Measurements from ENCODE around the gene LRRC25. TPM values are rescaled to one million over a fixed set of nuclear protein-coding genes. Genes with fewer than 3 reads are reported as not detected.

LRRC25 gene
- total and polyA plus RNA-seq, 10 of the 15 experiments (the other 5 are each of a cell fraction or from before 2014, with no cell fraction given), result 0.38 to 2.9 (median 1.2) TPM

- TF ChIP-seq, protein P1, sequence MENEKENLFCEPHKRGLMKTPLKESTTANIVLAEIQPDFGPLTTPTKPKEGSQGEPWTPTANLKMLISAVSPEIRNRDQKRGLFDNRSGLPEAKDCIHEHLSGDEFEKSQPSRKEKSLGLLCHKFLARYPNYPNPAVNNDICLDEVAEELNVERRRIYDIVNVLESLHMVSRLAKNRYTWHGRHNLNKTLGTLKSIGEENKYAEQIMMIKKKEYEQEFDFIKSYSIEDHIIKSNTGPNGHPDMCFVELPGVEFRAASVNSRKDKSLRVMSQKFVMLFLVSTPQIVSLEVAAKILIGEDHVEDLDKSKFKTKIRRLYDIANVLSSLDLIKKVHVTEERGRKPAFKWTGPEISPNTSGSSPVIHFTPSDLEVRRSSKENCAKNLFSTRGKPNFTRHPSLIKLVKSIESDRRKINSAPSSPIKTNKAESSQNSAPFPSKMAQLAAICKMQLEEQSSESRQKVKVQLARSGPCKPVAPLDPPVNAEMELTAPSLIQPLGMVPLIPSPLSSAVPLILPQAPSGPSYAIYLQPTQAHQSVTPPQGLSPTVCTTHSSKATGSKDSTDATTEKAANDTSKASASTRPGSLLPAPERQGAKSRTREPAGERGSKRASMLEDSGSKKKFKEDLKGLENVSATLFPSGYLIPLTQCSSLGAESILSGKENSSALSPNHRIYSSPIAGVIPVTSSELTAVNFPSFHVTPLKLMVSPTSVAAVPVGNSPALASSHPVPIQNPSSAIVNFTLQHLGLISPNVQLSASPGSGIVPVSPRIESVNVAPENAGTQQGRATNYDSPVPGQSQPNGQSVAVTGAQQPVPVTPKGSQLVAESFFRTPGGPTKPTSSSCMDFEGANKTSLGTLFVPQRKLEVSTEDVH (IDR thresholded peaks at IDR 0.05; ENCODE audit: low read depth, partially characterized antibody), result no peak
- no peak for TF ChIP-seq CBFB (IDR thresholded peaks at IDR 0.05; ENCODE audit: low read depth)
- TF ChIP-seq, protein P2, sequence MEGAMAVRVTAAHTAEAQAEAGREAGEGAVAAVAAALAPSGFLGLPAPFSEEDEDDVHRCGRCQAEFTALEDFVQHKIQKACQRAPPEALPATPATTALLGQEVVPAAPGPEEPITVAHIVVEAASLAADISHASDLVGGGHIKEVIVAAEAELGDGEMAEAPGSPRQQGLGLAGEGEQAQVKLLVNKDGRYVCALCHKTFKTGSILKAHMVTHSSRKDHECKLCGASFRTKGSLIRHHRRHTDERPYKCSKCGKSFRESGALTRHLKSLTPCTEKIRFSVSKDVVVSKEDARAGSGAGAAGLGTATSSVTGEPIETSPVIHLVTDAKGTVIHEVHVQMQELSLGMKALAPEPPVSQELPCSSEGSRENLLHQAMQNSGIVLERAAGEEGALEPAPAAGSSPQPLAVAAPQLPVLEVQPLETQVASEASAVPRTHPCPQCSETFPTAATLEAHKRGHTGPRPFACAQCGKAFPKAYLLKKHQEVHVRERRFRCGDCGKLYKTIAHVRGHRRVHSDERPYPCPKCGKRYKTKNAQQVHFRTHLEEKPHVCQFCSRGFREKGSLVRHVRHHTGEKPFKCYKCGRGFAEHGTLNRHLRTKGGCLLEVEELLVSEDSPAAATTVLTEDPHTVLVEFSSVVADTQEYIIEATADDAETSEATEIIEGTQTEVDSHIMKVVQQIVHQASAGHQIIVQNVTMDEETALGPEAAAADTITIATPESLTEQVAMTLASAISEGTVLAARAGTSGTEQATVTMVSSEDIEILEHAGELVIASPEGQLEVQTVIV (IDR thresholded peaks at IDR 0.05; ENCODE audit: borderline replicate concordance, partially characterized antibody), result no peak
- no peak for TF ChIP-seq MTA2 (IDR thresholded peaks at IDR 0.05; ENCODE audit: low read depth)
Observed at GRCh38 chr19:18426416-18426767, 29.0 kb upstream of the LRRC25 start (continued).

DNA sequence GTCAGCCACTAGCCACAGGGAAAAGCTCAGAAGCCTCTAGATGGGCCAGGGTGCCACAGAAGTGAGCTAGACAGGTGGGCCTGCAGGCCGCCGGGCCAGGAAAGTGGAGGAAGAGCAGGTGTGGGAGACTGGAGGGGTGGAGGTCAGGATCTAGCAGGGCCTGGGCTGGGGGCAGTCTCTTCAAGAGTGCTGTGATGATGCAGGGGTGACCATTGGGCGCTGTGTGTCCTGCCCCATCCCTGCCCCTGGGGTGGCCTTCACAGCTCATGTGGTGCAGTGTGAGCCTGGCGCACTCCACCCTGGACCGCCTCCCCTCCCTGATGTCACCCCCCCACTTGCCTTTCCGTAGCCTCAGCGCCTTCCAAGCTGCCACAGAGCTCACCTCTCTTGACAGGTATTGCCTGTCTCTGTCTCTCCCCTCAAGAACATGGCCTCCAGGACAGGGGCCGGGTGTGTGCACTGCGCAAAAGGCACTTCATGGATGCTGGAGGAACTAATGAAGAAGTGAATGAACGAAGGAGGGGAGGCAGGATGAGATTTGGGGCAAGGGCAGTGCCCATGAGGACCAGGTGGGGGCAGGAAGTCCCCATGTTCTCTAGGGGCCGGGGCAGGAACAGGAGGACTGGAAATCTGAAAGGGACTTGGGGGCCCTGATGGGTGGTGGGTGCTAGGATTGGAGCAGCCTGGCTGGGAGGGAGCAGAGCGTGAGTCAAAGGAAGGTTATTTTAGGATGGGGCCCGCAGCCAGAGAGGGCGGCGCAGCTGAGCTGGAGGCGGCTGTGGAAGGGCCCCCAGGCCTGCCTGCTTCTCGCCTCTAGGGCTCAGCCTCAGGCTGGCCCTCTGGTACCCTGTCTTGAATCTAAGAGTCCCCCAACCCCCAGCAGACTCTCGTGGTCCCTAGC is 28.3 kb upstream of the LRRC25 start:
- H3K36me3 ChIP-seq (ENCODE audit: control insufficient read depth in 2 of 2, insufficient read depth in 2 of 2, low read length in 1 of 2), result peaks cover 0 to 5% of the 10 kb centered on the region in 2 experiments; a peak in 2 of 4 replicates
- in situ Hi-C loops (cut with MboI), result no loop called here
- DNase-seq (ENCODE audit: low read depth, low spot score) (no peak), FAIRE-seq (no peak), ATAC-seq (no peak)
- 0 out of 2 replicates have a peak overlapping the region, but pooled peaks have one; percentile 25 for H3K4me2 ChIP-seq (ENCODE audit: control insufficient read depth, insufficient read depth)
- no peaks in the 10 kb centered on the region for H3K27me3 ChIP-seq (replicated peaks in 1 of 2; ENCODE audit: control insufficient read depth in 2 of 2, insufficient read depth in 2 of 2, low read length in 1 of 2)
- no peaks in the 10 kb centered on the region; the same call in 1 of the 2 replicates for H4K20me1 ChIP-seq (ENCODE audit: control insufficient read depth, insufficient read depth)
- no peak overlapping the region for H3K27ac ChIP-seq (ENCODE audit: control insufficient read depth, insufficient read depth)
- no peaks in the 10 kb centered on the region for H3K9me3 ChIP-seq (replicated peaks; ENCODE audit: control insufficient read depth, insufficient read depth, low read length)
- H3K79me2 ChIP-seq (ENCODE audit: control insufficient read depth, insufficient read depth, low read length), result peaks cover 43% of the 10 kb centered on the region
- intact Hi-C loops (cut with micrococcal nuclease; ENCODE audit: unreplicated experiment), result no loop called here
- ChIA-PET CTCF (interaction anchor here (1.0 kb wide), 1 partner anchor 76 kb away, joined by 3 read pairs; no protein-coding TSS in a partner anchor), POLR2A (interaction anchor here (0.6 kb wide), 1 partner anchor 237 kb away, joined by 4 read pairs; no protein-coding TSS in a partner anchor), RAD21 (ENCODE audit: unreplicated experiment) (no interaction called here), SMC1A (ENCODE audit: uncharacterized antibody, unreplicated experiment) (no interaction called here)
- H2AFZ ChIP-seq (ENCODE audit: control insufficient read depth, low read depth, low read length), result no peak overlapping the region
- peaks cover 41% of the 10 kb centered on the region for H3K4me1 ChIP-seq (ENCODE audit: control insufficient read depth, insufficient read depth, low read length)
- WGBS (ENCODE audit: insufficient coverage, insufficient replicate concordance, low lambda C conversion rate, missing lambda C conversion rate), result 55% methylated on average over 18 of the region's 18 CpGs
- H3K9ac ChIP-seq (ENCODE audit: control insufficient read depth, insufficient read depth, low read length), result no peak overlapping the region
- BruUV-seq (replicated peaks), result no TSS peak
- H3K4me3 ChIP-seq, result no peak overlapping the region
- TF ChIP-seq CUX1 (IDR thresholded peaks at IDR 0.05; ENCODE audit: insufficient replicate concordance, low read depth, low read length) (no peak), ZNF24 (IDR thresholded peaks at IDR 0.05) (peak; percentile 63; the same call in 1 of the 2 replicates)
